ENCODE measurements around the gene ADRM1. TPM values are rescaled to one million over a fixed set of nuclear protein-coding genes. Genes with fewer than 3 reads are reported as not detected.
A peak's percentile ranks its signal among the peaks of the same experiment; 100 is the strongest.

ADRM1 gene
- total RNA-seq, 2 experiments from 2014 or later: 110 to 115 TPM

DNA sequence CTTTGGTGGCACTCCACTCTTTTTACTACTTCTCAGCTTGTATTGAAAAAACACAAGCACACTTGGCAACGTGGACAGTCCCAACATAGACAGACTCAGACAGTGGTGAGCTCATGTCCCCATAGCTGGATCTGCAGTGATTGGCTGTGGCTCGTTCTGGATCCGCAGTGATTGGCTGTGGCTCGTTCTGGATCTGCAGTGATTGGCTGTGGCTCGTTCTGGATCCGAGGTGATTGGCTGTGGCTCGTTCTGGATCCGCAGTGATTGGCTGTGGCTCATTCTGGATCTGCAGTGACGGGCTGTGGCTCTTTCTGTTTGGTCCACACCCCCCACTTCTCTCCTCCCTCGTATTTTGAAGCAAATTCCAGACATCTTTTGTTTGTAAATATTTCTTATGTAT lies 36.5 kb upstream of the ADRM1 start:
- no peaks in the 10 kb centered on the region for H3K9me3 Mint-ChIP-seq
- peaks cover 23% of the 10 kb centered on the region for H3K36me3 Mint-ChIP-seq (ENCODE audit: low read depth)
- ChIA-PET CTCF (no interaction called here), POLR2A (interaction anchor here (1.1 kb wide), 1 partner anchor 9 kb away, joined by 3 read pairs; no protein-coding TSS in a partner anchor)
- H3K4me3 Mint-ChIP-seq: no peak overlapping the region
- DNase-seq (peak; percentile 4), ATAC-seq (no peak)
- H3K27me3 Mint-ChIP-seq: no peaks in the 10 kb centered on the region
- H3K27ac Mint-ChIP-seq: no peak overlapping the region
- intact Hi-C loops (cut with micrococcal nuclease): no loop called here
- TF ChIP-seq, protein P1, sequence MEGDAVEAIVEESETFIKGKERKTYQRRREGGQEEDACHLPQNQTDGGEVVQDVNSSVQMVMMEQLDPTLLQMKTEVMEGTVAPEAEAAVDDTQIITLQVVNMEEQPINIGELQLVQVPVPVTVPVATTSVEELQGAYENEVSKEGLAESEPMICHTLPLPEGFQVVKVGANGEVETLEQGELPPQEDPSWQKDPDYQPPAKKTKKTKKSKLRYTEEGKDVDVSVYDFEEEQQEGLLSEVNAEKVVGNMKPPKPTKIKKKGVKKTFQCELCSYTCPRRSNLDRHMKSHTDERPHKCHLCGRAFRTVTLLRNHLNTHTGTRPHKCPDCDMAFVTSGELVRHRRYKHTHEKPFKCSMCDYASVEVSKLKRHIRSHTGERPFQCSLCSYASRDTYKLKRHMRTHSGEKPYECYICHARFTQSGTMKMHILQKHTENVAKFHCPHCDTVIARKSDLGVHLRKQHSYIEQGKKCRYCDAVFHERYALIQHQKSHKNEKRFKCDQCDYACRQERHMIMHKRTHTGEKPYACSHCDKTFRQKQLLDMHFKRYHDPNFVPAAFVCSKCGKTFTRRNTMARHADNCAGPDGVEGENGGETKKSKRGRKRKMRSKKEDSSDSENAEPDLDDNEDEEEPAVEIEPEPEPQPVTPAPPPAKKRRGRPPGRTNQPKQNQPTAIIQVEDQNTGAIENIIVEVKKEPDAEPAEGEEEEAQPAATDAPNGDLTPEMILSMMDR (IDR thresholded peaks at IDR 0.05): no peak
- H3K4me1 Mint-ChIP-seq (ENCODE audit: low read depth): no peaks in the 10 kb centered on the region

DNA sequence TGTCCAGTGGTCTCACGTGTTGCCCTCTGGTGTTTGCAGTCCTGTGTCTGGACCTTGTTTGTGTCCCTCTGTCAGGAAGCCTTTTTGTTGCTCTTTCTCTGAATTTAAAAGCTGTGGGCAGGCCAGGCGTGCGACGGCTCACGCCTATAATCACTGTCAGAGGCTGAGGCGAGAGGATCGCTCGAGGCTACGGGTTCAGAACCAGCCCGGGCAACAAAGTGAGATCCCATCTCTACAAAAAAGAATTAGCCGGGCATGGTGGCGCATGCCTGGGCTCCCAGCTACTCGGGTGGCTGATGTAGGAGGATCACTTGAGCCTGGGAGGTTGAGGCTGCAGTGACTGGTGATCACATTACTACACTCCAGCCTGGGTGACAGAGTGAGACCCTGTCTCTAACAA lies 35.9 kb upstream of the ADRM1 start:
- intact Hi-C loops (cut with micrococcal nuclease): no loop called here
- H3K27me3 Mint-ChIP-seq: no peaks in the 10 kb centered on the region
- H3K36me3 Mint-ChIP-seq (ENCODE audit: low read depth): peaks cover 23% of the 10 kb centered on the region
- POLR2A ChIA-PET: interaction anchor here (0.7 to 1.1 kb wide), 2 partner anchors 10 to 346 kb away, joined by 3 read pairs; no protein-coding TSS in a partner anchor
- ATAC-seq (no peak), DNase-seq (no peak)
- H3K27ac Mint-ChIP-seq: no peak overlapping the region
- no peaks in the 10 kb centered on the region for H3K9me3 Mint-ChIP-seq
- TF ChIP-seq, protein P1 (IDR thresholded peaks at IDR 0.05): no peak
- no peaks in the 10 kb centered on the region for H3K4me1 Mint-ChIP-seq (ENCODE audit: low read depth)
- H3K4me3 Mint-ChIP-seq: no peak overlapping the region
- CTCF ChIA-PET: no interaction called here

DNA sequence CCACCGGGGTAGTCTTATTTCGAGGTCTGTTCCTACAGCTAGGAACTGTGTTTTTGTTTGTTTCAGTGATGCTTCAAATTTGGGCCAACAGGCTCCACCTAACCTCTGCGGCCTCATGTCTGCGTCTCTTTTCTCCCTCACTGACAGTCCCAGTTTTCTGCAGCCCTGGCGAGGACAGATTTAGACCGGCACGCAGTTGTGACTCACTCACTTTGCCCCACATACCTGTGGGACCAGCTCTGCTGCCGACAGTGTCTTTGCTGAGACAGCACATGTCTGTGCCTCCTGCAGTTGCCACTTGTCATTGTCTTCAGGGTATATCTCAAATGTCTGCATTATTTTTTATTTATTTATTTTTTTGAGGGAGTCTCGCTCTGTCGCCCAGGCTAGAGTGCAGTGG lies 35.3 kb upstream of the ADRM1 start:
- no peaks in the 10 kb centered on the region for H3K4me1 Mint-ChIP-seq (ENCODE audit: low read depth)
- H3K27me3 Mint-ChIP-seq: no peaks in the 10 kb centered on the region
- CTCF ChIA-PET: no interaction called here
- TF ChIP-seq, protein P1 (IDR thresholded peaks at IDR 0.05): no peak
- peaks cover 21% of the 10 kb centered on the region for H3K36me3 Mint-ChIP-seq (ENCODE audit: low read depth)
- ATAC-seq (no peak), DNase-seq (no peak)
- POLR2A ChIA-PET: no interaction called here
- no peaks in the 10 kb centered on the region for H3K9me3 Mint-ChIP-seq
- intact Hi-C loops (cut with micrococcal nuclease): no loop called here
- no peak overlapping the region for H3K4me3 Mint-ChIP-seq
- no peak overlapping the region for H3K27ac Mint-ChIP-seq

DNA sequence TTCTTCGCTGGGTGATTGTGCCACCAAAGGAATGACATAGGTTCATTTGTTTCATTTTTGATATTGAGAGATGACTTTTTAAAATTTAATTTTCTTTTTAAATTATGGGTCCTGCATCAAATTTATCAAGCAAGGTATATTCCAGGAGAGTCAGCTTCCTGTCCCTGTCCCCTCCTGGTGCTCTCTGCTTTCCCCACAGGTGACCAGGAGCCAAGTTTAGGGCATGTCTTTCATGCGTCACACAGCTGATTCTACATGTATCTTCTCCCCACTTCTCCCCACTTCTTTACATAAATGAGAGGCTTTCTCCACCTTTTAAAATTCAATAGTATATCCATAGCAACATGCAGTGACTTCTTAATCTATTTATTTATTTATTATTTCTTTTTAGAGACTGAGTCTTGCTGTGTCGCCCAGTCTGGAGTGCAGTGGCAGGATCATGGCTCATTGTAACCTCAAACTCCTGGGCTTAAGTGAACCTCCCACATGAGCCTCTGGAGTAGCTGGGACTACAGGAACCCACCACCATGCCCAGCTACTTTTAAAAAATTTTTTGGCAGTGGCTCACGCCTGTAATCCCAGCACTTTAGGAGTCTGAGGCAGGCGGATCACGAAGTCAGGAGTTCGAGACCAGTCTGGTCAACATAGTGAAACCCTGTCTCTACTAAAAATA lies 34.4 kb upstream of the ADRM1 start:
- H3K27ac Mint-ChIP-seq: no peak overlapping the region
- TF ChIP-seq, protein P1 (IDR thresholded peaks at IDR 0.05): no peak
- no peaks in the 10 kb centered on the region for H3K9me3 Mint-ChIP-seq
- H3K4me1 Mint-ChIP-seq (ENCODE audit: low read depth): no peaks in the 10 kb centered on the region
- ChIA-PET POLR2A (no interaction called here), CTCF (no interaction called here)
- no peak for DNase-seq
- H3K27me3 Mint-ChIP-seq: no peaks in the 10 kb centered on the region
- ATAC-seq: no peak
- peaks cover 21% of the 10 kb centered on the region for H3K36me3 Mint-ChIP-seq (ENCODE audit: low read depth)
- H3K4me3 Mint-ChIP-seq: no peak overlapping the region
- intact Hi-C loops (cut with micrococcal nuclease): no loop called here

DNA sequence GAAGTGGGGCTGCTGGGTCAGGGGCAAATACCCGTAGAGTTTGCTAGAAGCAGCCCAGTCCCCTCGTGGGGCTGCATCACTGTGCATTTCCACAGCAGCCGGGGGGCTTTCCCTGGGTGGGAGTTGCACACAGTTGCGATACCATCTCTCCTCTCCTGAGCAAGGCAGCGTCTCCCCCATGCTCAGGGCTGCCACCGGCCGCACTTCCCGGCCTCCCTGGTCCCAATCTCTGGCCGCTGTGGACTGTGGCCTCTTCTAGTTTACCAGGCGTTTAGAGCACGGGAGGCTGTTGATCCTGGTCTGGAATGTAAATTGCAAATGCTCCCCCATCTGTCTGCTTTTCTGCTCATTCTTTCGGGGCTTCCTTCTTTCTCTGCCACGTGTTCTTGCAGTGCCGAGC lies 33.4 kb upstream of the ADRM1 start:
- ATAC-seq (no peak), DNase-seq (no peak)
- H3K27me3 Mint-ChIP-seq: no peaks in the 10 kb centered on the region
- intact Hi-C loops (cut with micrococcal nuclease): no loop called here
- ChIA-PET CTCF (no interaction called here), POLR2A (no interaction called here)
- no peak overlapping the region for H3K4me3 Mint-ChIP-seq
- TF ChIP-seq, protein P1 (IDR thresholded peaks at IDR 0.05): no peak
- H3K27ac Mint-ChIP-seq: no peak overlapping the region
- no peaks in the 10 kb centered on the region for H3K9me3 Mint-ChIP-seq
- peaks cover 20% of the 10 kb centered on the region for H3K36me3 Mint-ChIP-seq (ENCODE audit: low read depth)
- H3K4me1 Mint-ChIP-seq (ENCODE audit: low read depth): no peaks in the 10 kb centered on the region
